ENCODE measurements around the gene PSG11. TPM values are rescaled to one million over a fixed set of nuclear protein-coding genes. Genes with fewer than 3 reads are reported as not detected.
"Not testable (repeated sequence)": the region's sequence is repeated elsewhere in the genome, so short reads cannot be mapped to it uniquely, and the experiment has no call there.

The PSG11 gene
- total RNA-seq, 1 donor from 2014 or later: not detected

DNA sequence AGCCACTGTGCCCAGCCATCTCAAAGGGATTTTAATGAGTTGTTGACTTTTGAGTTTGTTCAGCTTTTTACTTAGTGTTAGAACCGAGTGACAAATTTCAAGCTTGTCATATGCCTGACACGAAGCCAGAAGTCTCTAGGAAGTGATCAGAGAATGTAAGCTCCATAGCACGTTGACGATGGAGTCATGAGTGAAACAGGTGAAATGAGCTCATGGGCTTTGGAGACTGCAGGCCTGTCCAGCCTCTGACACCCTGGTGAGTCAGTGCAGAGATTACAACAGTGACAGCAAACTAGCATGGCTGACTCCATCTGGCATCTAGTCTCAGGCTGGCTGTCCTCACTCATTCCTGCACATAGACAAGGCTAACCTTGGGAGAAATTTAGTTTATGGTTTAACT is 4.6 kb downstream of the PSG11 start:
- intact Hi-C loops (cut with DNase I); H3K9me3 ChIP-seq; ATAC-seq; H3K4me3 ChIP-seq; H3K4me1 ChIP-seq; DNase-seq; H3K36me3 ChIP-seq; H3K27me3 ChIP-seq; H3K27ac ChIP-seq: not testable (repeated sequence)

DNA sequence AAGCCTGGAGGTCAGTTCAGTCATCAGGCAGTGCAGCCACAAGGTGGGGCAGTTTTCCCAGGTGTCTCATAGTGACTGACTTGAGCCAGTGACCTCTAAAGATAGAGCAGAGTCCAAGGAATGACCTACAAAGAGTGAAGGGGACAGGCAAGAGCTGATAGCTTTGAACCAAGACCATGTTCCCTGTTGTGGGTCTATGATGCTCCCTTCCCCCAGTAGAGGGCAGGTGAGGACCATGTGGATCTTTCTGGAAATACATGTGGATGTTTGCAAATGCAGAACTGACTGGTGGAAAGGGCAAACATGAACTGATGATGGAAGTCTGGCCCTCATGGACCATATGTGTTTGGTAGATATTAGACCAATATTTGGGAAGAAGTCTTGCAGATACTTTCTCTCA is 6.7 kb downstream of the PSG11 start:
- H3K4me3 ChIP-seq; ATAC-seq; H3K27me3 ChIP-seq; DNase-seq; H3K36me3 ChIP-seq; intact Hi-C loops (cut with DNase I); H3K4me1 ChIP-seq; H3K27ac ChIP-seq; H3K9me3 ChIP-seq: not testable (repeated sequence)

DNA sequence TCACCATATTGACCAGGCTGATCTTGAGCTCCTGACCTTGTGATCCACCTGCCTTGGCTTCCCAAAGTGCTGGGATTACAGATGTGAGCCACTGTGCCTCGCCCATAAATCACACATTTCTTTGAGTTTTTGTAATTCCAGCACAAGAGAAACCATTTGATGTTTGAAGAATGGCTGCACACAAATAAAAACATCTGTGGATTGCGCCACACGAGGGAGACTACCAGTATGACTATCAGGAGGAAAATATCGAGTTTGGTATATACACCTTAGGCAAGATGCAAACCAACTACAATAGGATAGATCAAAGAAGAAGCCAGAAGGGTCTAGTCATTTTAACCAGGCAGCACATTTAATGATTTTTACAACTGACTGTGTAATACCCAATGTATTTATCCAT is 20.4 kb downstream of the PSG11 start:
- H3K36me3 ChIP-seq; H3K4me1 ChIP-seq; ATAC-seq; H3K27me3 ChIP-seq; H3K9me3 ChIP-seq; H3K27ac ChIP-seq; DNase-seq; intact Hi-C loops (cut with DNase I); H3K4me3 ChIP-seq: not testable (repeated sequence)

DNA sequence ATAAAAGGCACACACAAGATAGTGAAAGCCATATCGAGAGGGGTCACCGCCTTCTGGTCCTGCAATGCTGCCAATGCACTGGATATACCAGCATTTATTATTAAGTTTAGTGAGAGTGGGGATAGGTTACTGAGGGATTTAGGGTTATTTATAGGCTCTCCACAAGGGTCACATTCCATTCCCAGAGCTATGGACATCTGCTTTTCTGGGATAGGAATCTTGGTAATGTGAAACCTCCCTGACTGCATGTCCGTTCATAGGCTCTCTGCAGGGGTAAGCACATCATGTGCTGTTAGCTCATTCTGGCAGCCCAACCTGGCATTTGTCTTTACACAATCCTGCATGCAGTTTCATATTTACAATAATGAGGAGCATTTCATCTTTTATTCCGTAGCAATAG is 21.4 kb downstream of the PSG11 start:
- H3K4me1 ChIP-seq; H3K27me3 ChIP-seq; H3K36me3 ChIP-seq; ATAC-seq; DNase-seq; H3K4me3 ChIP-seq; H3K27ac ChIP-seq; intact Hi-C loops (cut with DNase I); H3K9me3 ChIP-seq: not testable (repeated sequence)

DNA sequence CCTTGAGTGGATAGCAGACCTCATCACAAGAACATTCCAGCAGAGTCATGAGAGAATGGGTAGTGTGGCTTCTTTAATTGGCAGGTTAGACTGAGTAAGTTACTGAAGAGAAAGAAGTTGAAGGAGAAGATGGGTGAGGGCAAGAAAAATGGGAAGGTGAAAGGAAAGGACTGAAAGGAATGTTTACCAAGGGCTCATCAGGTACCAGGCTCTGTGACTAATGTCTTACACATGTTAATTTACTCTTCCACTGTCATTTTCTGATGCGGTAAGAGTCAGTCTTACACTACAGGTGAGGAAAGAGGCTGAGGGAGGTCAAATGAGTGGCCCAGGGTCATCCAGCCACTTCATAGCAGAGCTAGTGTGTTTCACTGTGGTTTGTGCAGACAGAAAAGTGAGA is 22.6 kb downstream of the PSG11 start:
- intact Hi-C loops (cut with DNase I); H3K27me3 ChIP-seq; DNase-seq; ATAC-seq; H3K9me3 ChIP-seq; H3K4me1 ChIP-seq; H3K27ac ChIP-seq; H3K4me3 ChIP-seq; H3K36me3 ChIP-seq: not testable (repeated sequence)

GRCh38 chr19:43002948-43003347 is 23.3 kb downstream of the PSG11 start:
- intact Hi-C loops (cut with DNase I); H3K9me3 ChIP-seq; H3K4me3 ChIP-seq; ATAC-seq; H3K4me1 ChIP-seq; DNase-seq; H3K27me3 ChIP-seq; H3K36me3 ChIP-seq; H3K27ac ChIP-seq: not testable (repeated sequence)

DNA sequence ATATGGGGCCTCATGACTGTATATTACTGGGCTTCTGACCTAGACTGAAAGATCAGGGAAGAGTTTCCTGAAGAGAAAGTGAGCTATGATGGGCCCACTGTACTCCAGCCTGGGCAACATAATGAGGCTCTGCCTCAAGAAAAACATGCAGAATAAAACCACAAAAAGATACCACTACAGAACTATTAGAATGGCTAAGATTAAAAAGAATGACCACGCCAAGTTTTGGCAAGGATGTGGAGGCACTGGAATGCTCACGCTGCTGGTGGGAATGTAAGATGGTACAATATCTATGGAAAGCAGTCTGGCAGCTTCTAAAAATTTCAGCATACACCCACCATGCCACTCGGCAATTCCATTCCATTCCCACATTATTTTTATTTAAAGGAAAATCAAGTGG is 30.1 kb downstream of the PSG11 start:
- H3K27me3 ChIP-seq; H3K9me3 ChIP-seq; H3K4me3 ChIP-seq; H3K4me1 ChIP-seq; DNase-seq; H3K36me3 ChIP-seq; H3K27ac ChIP-seq; intact Hi-C loops (cut with DNase I); ATAC-seq: not testable (repeated sequence)

GRCh38 chr19:42992029-42992604 is 34.2 kb downstream of the PSG11 start:
- intact Hi-C loops (cut with DNase I); H3K36me3 ChIP-seq; H3K27ac ChIP-seq; ATAC-seq; H3K27me3 ChIP-seq; DNase-seq; H3K4me1 ChIP-seq; H3K9me3 ChIP-seq; H3K4me3 ChIP-seq: not testable (repeated sequence)

- H3K4me1 ChIP-seq: no peaks in the 10 kb centered on the region
- intact Hi-C loops (cut with DNase I): no loop called here
- DNase-seq (no peak), ATAC-seq (no peak)
- H3K36me3 ChIP-seq: no peaks in the 10 kb centered on the region
- no peak overlapping the region for H3K4me3 ChIP-seq
- no peaks in the 10 kb centered on the region for H3K27me3 ChIP-seq
- no peak overlapping the region for H3K27ac ChIP-seq
- no peaks in the 10 kb centered on the region for H3K9me3 ChIP-seq
- TF ChIP-seq, protein P1, sequence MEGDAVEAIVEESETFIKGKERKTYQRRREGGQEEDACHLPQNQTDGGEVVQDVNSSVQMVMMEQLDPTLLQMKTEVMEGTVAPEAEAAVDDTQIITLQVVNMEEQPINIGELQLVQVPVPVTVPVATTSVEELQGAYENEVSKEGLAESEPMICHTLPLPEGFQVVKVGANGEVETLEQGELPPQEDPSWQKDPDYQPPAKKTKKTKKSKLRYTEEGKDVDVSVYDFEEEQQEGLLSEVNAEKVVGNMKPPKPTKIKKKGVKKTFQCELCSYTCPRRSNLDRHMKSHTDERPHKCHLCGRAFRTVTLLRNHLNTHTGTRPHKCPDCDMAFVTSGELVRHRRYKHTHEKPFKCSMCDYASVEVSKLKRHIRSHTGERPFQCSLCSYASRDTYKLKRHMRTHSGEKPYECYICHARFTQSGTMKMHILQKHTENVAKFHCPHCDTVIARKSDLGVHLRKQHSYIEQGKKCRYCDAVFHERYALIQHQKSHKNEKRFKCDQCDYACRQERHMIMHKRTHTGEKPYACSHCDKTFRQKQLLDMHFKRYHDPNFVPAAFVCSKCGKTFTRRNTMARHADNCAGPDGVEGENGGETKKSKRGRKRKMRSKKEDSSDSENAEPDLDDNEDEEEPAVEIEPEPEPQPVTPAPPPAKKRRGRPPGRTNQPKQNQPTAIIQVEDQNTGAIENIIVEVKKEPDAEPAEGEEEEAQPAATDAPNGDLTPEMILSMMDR (IDR thresholded peaks at IDR 0.05): no peak
Measured at GRCh38 chr19:42989851-42990250, 36.4 kb downstream of the PSG11 start.

DNA sequence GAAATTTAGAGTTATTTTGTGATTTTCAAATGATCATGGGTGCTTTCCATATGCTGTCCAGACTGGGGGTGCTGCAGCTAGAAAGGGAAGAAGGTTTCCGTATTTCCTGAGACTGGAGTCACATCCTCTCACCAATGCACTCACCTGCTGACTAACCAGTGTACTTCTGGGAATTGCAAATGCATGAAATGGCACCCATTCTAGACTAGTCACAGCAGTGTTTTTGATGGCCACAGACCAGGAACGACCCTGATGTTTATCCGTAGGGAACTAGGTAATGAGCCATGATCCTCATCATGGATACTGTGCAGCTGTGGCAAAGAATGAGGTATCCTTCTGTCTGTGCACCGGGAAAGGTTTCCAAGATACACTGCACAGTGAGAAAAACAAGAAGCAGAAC is 37.1 kb downstream of the PSG11 start:
- ATAC-seq; H3K27me3 ChIP-seq; H3K9me3 ChIP-seq; H3K27ac ChIP-seq; DNase-seq; H3K36me3 ChIP-seq; H3K4me3 ChIP-seq; H3K4me1 ChIP-seq; intact Hi-C loops (cut with DNase I): not testable (repeated sequence)

DNA sequence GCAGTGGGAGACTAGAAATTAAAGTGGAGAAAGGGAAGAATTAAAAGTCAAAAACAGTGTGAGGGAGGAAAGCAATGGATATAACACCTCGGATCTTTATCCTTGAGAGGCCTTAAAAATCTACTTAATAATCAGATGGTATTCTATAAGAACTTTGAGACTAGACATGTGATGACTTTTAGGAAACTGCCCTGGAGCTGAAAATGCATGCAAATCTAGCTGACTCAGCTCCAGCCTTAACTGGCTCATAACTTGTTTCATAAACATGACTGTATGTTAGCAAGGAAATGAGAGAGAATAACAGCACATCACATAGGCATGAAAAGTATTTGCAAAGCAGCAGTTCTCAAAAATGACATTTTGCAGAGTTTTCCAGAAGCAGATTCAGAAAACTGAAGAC is 38.1 kb downstream of the PSG11 start:
- intact Hi-C loops (cut with DNase I); H3K27me3 ChIP-seq; H3K4me3 ChIP-seq; ATAC-seq; H3K4me1 ChIP-seq; DNase-seq; H3K36me3 ChIP-seq; H3K27ac ChIP-seq; H3K9me3 ChIP-seq: not testable (repeated sequence)

All from upper lobe of right lung (tissue), 1 donor.